SK-N-SH (cell line): ENCODE results near the gene MYLK. TPM values are rescaled to one million over a fixed set of nuclear protein-coding genes. Genes with fewer than 3 reads are reported as not detected.

Experiments used
- CTCF ChIA-PET: fragments of 300-600, 350-600 bp; formaldehyde crosslinking; extraction: SDS; loops from one replicate; lab custom pipeline; 2021; lab: Yijun Ruan, JAX
- POLR2A ChIA-PET: fragments of 350-600 bp; sonication (Branson Sonifier 250); formaldehyde crosslinking; extraction: SDS; loops from one replicate; lab custom pipeline; 2020; ENCODE audit warnings: antibody characterized with exemption, inconsistent platforms; lab: Yijun Ruan, JAX
- DNase-seq: peaks from one replicate; pipeline ENCODE4 v3.0.0; 2012
- H2AFZ ChIP-seq: fragments of 200-600 bp; sonication (generic); 2 replicates; pipeline ENCODE4 v1.8.1; 2016; ENCODE audit warnings: antibody characterized with exemption, mild to moderate bottlenecking, low read depth
- H3F3A ChIP-seq: fragments of 200-600 bp; sonication (generic); replicated peaks from 2 replicates; pipeline ENCODE3; 2016; ENCODE audit warnings: antibody characterized with exemption, mild to moderate bottlenecking; ENCODE audit not compliant: insufficient read depth
- H3K27ac ChIP-seq, 2 experiments: fragments of 200-500 bp in 1 of 2; fragments of 200-600 bp in 1 of 2; sonication (Bioruptor generic) in 1 of 2; sonication (generic), shearing (Covaris generic) in 1 of 2; 2 replicates each; pipeline versions ENCODE4 v1.5.1 to v1.6.1; 2014 to 2016; ENCODE audit warnings: low read depth in 2 of 2, inconsistent platforms in 1 of 2, low read length in 1 of 2, mild to moderate bottlenecking in 1 of 2, mixed read lengths in 1 of 2
- H3K27me3 ChIP-seq: fragments of 200-600 bp; sonication (generic), shearing (Covaris generic); 2 replicates; pipeline ENCODE4 v1.6.1; 2016; ENCODE audit warnings: mixed run types; ENCODE audit not compliant: insufficient read depth
- H3K36me3 ChIP-seq, 2 experiments: fragments of 200-500 bp in 1 of 2; fragments of 200-600 bp in 1 of 2; sonication (Bioruptor generic) in 1 of 2; sonication (generic) in 1 of 2; replicated peaks in 1 of 2; 2 replicates each; pipeline versions ENCODE3 to v1.5.1; 2014 to 2016; ENCODE audit warnings: low read length in 1 of 2, mild to moderate bottlenecking in 1 of 2; ENCODE audit not compliant: insufficient read depth in 2 of 2, control insufficient read depth in 1 of 2
- H3K4me1 ChIP-seq, 2 experiments: fragments of 200-500 bp in 1 of 2; fragments of 200-600 bp in 1 of 2; sonication (Bioruptor generic) in 1 of 2; sonication (generic), shearing (Covaris generic) in 1 of 2; 2 replicates each; pipeline versions ENCODE4 v1.5.1 to v1.6.1; 2014 to 2016; ENCODE audit warnings: low read depth in 1 of 2, low read length in 1 of 2, mixed run types in 1 of 2; ENCODE audit not compliant: insufficient read depth in 2 of 2, control insufficient read depth in 1 of 2
- H3K4me2 ChIP-seq: fragments of 200-600 bp; sonication (generic), shearing (Covaris generic); 2 replicates; pipeline ENCODE4 v1.6.1; 2017; ENCODE audit warnings: mixed run types
- H3K4me3 ChIP-seq, 2 experiments: fragments of 200-500 bp in 1 of 2; fragments of 200-600 bp in 1 of 2; sonication (Bioruptor generic) in 1 of 2; sonication (generic), shearing (Covaris generic) in 1 of 2; 2 replicates each; pipeline versions ENCODE4 v1.5.1 to v1.8.1; 2014 to 2016; ENCODE audit warnings: low read depth in 2 of 2, inconsistent platforms in 1 of 2, low read length in 1 of 2, mild to moderate bottlenecking in 1 of 2, mixed read lengths in 1 of 2, moderate library complexity in 1 of 2
- H3K79me2 ChIP-seq: fragments of 200-600 bp; sonication (generic); 2 replicates; pipeline ENCODE4 v1.8.1; 2017; ENCODE audit warnings: mild to moderate bottlenecking; ENCODE audit not compliant: insufficient read depth
- H3K9ac ChIP-seq: fragments of 200-600 bp; sonication (generic); 2 replicates; pipeline ENCODE4 v1.6.1; 2017; ENCODE audit warnings: mixed run types
- H3K9me2 ChIP-seq: fragments of 200-600 bp; sonication (generic); 2 replicates; pipeline ENCODE4 v1.6.1; 2017; ENCODE audit warnings: mixed run types
- H3K9me3 ChIP-seq: fragments of 200-600 bp; sonication (generic); 2 replicates; pipeline ENCODE4 v1.6.1; 2017; ENCODE audit warnings: mixed run types, mild to moderate bottlenecking, moderate library complexity
- H4K20me1 ChIP-seq: fragments of 200-600 bp; sonication (generic); 2 replicates; pipeline ENCODE4 v1.6.1; 2017; ENCODE audit warnings: mild to moderate bottlenecking, mixed run types; ENCODE audit not compliant: insufficient read depth
- CHD2 ChIP-seq: fragments of 150-350 bp; IDR thresholded peaks from 2 replicates; pipeline ENCODE4 v1.6.1; 2018; ENCODE audit warnings: low read length; ENCODE audit not compliant: partially characterized antibody
- EP300 ChIP-seq, 2 experiments: IDR thresholded peaks; 2 replicates each; pipeline versions ENCODE4 v1.4.0 to v1.6.1; 2012; ENCODE audit warnings: borderline replicate concordance in 1 of 2, low read depth in 1 of 2, low read length in 1 of 2
- FOSL2 ChIP-seq: IDR thresholded peaks from 2 replicates; pipeline ENCODE4 v1.4.0; 2012; ENCODE audit warnings: low read depth, mild to moderate bottlenecking, moderate library complexity, borderline replicate concordance
- FOXM1 ChIP-seq: IDR thresholded peaks from 2 replicates; pipeline ENCODE4 v1.4.0; 2012; ENCODE audit warnings: low read depth, mild to moderate bottlenecking
- GABPA ChIP-seq: IDR thresholded peaks from 2 replicates; pipeline ENCODE4 v1.4.0; 2012; ENCODE audit warnings: low read depth, mild to moderate bottlenecking
- JUND ChIP-seq: IDR thresholded peaks from 2 replicates; pipeline ENCODE4 v1.4.0; 2012
- MEF2A ChIP-seq: IDR thresholded peaks from 2 replicates; pipeline ENCODE4 v1.4.0; 2012; ENCODE audit warnings: low read depth, borderline replicate concordance
- MXI1 ChIP-seq: IDR thresholded peaks from 2 replicates; pipeline ENCODE4 v1.6.1; 2012; ENCODE audit warnings: mild to moderate bottlenecking, low read depth, low read length, improper control_type of control experiment
- NRF1 ChIP-seq: IDR thresholded peaks from 2 replicates; pipeline ENCODE4 v1.6.1; 2012; ENCODE audit warnings: low read depth, mild to moderate bottlenecking, low read length
- RCOR1 ChIP-seq: fragments of 150-350 bp; IDR thresholded peaks from 2 replicates; pipeline ENCODE4 v1.6.1; 2017; ENCODE audit warnings: antibody characterized with exemption, low read length
- RFX5 ChIP-seq: IDR thresholded peaks from 2 replicates; pipeline ENCODE4 v1.6.1; 2012; ENCODE audit warnings: mild to moderate bottlenecking, improper control_type of control experiment, low read length
- RXRA ChIP-seq: IDR thresholded peaks from 2 replicates; pipeline ENCODE4 v1.4.0; 2012; ENCODE audit warnings: low read depth, mild to moderate bottlenecking, borderline replicate concordance
- TAF1 ChIP-seq: IDR thresholded peaks from 2 replicates; pipeline ENCODE4 v1.6.1; 2012; ENCODE audit warnings: low read depth, mild to moderate bottlenecking, low read length, moderate library complexity, borderline replicate concordance
- TCF12 ChIP-seq: IDR thresholded peaks from 2 replicates; pipeline ENCODE4 v1.4.0; 2012
- YY1 ChIP-seq: IDR thresholded peaks from 2 replicates; pipeline ENCODE4 v1.4.0; 2012; ENCODE audit warnings: low read depth, mild to moderate bottlenecking
- WGBS: methylation state at CpG from one replicate; pipeline ENCODE4 v1.1.6; 2017; ENCODE audit warnings: low lambda C conversion rate; 5-methylcytosine and 5-hydroxymethylcytosine counted together
- polyA plus RNA-seq, 3 experiments: library from polyadenylated mRNA; depleted of rRNA; stranded (reverse); fragments of >200 nt; gene quantifications; 2 replicates each; pipeline ENCODE4 v1.2.3, GENCODE V29; 2012
- TF ChIP-seq, protein P1 (sequence below): fragments of 200-600 bp; sonication (generic); IDR thresholded peaks from 2 replicates; pipeline ENCODE4 v1.6.1; 2017; ENCODE audit warnings: antibody characterized with exemption, mild to moderate bottlenecking, moderate library complexity
- TF ChIP-seq, protein P2 (sequence below): IDR thresholded peaks from 2 replicates; pipeline ENCODE4; 2012
- TF ChIP-seq, protein P3 (sequence below): IDR thresholded peaks from 2 replicates; pipeline ENCODE4 v1.4.0; 2012; ENCODE audit warnings: low read depth

The MYLK gene
- polyA plus RNA-seq, 1 of the 3 experiments (the other 2 are of a cell fraction) = 272 TPM

DNA sequence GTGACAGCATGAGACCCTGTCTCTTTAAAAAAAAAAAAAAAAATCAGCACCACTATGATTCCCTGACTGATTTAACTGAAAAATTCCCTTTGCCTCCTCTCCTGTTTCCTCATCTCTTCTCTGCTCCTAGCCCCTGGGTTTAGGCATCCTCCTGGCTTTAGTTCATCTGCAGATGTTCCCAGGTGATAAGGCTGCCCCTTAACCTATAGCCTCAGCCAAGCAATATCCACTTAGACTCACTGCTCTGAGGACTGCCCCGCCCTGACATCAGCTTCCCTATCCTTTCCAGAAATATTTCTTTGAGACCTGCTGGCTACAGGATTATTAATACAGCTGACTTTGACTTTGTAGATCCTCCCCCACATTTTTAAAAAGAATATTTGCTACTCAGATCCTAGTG, 259.8 kb downstream of the MYLK start:
- no peak for TF ChIP-seq MXI1
- no peak for TF ChIP-seq TAF1
- TF ChIP-seq FOSL2 = no peak
- no peak for TF ChIP-seq RCOR1
- TF ChIP-seq YY1 = no peak
- TF ChIP-seq FOXM1 = no peak
- TF ChIP-seq GABPA = no peak
- TF ChIP-seq MEF2A = no peak
- TF ChIP-seq CHD2 = no peak
- no peak for TF ChIP-seq JUND
- TF ChIP-seq, protein P1, sequence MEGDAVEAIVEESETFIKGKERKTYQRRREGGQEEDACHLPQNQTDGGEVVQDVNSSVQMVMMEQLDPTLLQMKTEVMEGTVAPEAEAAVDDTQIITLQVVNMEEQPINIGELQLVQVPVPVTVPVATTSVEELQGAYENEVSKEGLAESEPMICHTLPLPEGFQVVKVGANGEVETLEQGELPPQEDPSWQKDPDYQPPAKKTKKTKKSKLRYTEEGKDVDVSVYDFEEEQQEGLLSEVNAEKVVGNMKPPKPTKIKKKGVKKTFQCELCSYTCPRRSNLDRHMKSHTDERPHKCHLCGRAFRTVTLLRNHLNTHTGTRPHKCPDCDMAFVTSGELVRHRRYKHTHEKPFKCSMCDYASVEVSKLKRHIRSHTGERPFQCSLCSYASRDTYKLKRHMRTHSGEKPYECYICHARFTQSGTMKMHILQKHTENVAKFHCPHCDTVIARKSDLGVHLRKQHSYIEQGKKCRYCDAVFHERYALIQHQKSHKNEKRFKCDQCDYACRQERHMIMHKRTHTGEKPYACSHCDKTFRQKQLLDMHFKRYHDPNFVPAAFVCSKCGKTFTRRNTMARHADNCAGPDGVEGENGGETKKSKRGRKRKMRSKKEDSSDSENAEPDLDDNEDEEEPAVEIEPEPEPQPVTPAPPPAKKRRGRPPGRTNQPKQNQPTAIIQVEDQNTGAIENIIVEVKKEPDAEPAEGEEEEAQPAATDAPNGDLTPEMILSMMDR = no peak
- TF ChIP-seq TCF12 = no peak
- no peak for TF ChIP-seq RXRA
- TF ChIP-seq, protein P2, sequence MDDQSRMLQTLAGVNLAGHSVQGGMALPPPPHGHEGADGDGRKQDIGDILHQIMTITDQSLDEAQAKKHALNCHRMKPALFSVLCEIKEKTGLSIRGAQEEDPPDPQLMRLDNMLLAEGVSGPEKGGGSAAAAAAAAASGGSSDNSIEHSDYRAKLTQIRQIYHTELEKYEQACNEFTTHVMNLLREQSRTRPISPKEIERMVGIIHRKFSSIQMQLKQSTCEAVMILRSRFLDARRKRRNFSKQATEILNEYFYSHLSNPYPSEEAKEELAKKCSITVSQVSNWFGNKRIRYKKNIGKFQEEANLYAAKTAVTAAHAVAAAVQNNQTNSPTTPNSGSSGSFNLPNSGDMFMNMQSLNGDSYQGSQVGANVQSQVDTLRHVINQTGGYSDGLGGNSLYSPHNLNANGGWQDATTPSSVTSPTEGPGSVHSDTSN = no peak
- no peak for TF ChIP-seq RFX5
- no peak for TF ChIP-seq EP300 (IDR thresholded peaks at IDR 0.05; ENCODE audit: borderline replicate concordance in 1 of 2, low read depth in 1 of 2, low read length in 1 of 2)
- TF ChIP-seq, protein P3, sequence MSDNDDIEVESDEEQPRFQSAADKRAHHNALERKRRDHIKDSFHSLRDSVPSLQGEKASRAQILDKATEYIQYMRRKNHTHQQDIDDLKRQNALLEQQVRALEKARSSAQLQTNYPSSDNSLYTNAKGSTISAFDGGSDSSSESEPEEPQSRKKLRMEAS = no peak
- TF ChIP-seq NRF1 = no peak
- Histone ChIP-seq H3K9me3 (no peaks in the 10 kb centered on the region), H3K9ac (no peak overlapping the region), H3K4me2 (no peak overlapping the region), H3F3A (peaks cover 20% of the 10 kb centered on the region), H3K4me3 (no peak overlapping the region), H3K79me2 (no peaks in the 10 kb centered on the region; the same call in 1 of the 2 replicates), H3K9me2 (no peaks in the 10 kb centered on the region), H3K4me1 (peaks cover 2 to 22% of the 10 kb centered on the region in 2 experiments; a peak in 3 of 4 replicates), H3K36me3 (peaks cover 70 to 91% of the 10 kb centered on the region in 2 experiments), H3K27me3 (no peaks in the 10 kb centered on the region), H3K27ac (no peak overlapping the region), H4K20me1 (peaks cover 4% of the 10 kb centered on the region; the same call in 1 of the 2 replicates), H2AFZ (no peak overlapping the region)
- WGBS = 100% methylated on average over 1 of the region's 1 CpG
- ChIA-PET POLR2A (no interaction called here), CTCF (interaction anchor here (2.5 kb wide), 1 partner anchor 28 kb away, joined by 10 read pairs; no protein-coding TSS in a partner anchor)
- DNase-seq = no peak
